ENCODE data around the gene TRIM24.

Gene TRIM24

DNA sequence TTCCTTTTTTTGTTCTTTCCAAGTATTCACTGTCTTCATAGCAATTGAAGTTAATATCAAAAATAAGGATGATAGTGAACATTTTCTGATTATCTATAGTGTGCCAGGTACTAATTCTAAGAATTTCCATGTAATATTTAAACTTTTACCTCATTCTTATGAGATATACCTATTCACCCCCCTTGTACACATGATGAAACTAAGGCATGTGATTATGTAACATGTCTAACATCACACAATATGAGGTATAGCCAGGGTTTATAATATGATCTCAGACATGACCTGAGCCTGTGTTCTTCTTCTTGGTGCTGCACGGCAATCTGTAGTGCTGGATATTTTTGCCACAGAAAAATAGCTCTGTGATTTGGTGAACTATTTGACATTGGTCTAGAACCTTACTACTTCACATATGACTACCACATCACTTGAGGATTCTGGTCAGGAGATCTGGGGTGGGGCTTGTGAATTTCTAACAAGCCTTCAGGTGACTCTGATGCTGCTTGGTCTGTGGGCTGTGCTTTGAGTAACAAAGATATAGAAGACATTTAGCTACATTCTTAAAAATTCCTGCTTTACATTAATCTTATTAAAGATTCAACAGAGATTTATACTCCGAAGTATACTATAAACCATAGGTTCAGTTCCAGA, 79.1 kb downstream of the TRIM24 start:
- no peak for DNase-seq

DNA sequence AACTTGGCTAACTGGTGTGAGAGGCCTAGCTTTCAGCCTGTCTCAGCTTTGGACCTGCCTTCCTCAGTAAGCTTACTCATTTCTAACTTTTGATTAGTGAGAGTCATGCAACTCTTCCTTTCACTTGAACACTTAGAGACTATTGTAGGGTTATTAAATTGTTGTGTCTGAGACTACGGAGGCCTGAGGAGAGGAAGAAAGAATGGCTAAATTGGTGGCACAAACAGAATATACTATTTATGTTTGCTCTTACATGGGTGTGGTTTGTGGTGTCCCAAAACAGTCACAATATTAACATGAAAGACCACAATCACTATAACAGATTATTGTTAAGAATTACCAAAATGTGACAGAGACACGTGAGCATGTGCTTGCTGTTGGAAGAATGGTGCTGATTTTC, 82.1 kb downstream of the TRIM24 start:
- DNase-seq = no peak

DNA sequence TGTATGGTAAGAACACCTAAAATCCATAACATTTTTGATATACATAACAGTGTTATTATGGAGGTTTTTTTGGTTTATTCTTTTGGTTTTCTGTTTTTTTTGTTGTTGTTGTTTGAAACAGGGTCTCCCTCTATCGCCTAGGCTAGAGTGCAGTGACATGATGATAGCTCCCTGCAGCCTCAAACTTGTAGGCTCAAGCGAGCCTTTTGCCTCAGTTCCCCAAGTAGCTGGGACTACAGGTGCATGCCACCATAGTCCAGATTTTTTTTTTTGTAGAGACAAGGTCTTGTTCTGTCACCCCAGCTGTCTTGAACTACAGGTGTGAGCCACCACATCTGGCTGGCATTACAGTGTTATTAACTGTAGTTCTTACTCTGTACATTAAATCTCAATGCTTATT, 83.7 kb downstream of the TRIM24 start:
- DNase-seq = no peak

GRCh38 chr7:138545123-138545522, 85.1 kb downstream of the TRIM24 start:
- DNase-seq = no peak

- DNase-seq = no peak
These were observed 86.1 kb downstream of the TRIM24 start for GRCh38 chr7:138546064-138546619.

GRCh38 chr7:138546829-138547228, 86.8 kb downstream of the TRIM24 start:
- DNase-seq = no peak

DNA sequence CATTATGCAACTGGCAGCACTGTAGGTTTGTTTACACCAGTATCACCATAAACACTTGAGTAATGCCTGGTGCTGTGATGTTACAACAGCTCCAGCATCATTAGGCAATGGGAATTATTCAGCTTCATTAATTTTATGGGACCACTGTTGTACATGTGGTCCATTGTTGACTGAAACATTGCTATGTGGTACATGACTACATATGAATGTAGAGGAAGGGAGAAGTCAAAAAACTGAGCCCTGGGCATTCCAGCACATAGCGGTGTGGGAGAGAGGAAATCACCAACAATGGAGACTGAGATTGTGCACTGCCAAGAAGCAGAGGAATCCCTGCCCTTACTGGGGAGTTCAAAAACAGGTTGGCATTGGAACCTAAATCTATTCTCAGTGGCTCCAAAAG, 89.0 kb downstream of the TRIM24 start:
- no peak for DNase-seq

DNA sequence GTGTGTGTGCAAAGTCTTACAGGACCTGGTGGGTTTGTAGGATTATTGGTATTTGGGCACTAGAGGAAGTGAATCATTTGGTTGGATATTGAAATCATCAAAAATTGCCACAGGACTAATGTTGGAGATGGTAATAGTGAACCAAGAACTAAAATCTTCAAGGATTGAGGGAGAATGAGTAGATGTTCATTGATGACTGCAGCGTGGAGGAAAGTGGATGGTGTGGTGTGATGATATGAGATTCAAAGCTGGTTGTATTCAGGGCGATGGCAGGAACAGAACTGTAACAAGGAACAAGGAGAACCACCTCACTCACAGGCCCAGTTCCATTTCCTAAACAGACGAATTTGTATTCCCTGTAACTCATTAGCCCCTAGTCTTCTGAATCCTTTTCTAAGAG, 90.3 kb downstream of the TRIM24 start:
- DNase-seq = no peak

- DNase-seq = no peak
These were observed 91.0 kb downstream of the TRIM24 start for GRCh38 chr7:138551102-138551501.

DNA sequence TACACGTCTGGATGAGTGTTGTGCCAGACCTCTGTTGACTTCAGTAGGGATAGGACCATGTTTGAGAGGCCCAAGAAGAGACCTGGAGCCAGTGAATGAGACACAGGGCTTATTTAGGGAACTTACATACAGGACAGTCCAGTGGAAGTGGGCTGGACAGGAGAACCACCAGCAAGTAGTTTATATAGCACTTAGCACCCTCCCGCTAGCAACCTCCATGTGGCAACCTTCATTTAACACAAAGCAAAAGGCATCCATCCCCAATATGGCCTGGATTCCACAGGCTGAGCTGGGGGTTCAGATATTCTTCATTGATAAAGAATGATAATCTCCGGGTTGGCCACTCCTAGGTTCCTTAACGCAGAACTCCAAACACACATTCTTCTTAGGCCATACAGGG, 93.7 kb downstream of the TRIM24 start:
- no peak for DNase-seq

DNA sequence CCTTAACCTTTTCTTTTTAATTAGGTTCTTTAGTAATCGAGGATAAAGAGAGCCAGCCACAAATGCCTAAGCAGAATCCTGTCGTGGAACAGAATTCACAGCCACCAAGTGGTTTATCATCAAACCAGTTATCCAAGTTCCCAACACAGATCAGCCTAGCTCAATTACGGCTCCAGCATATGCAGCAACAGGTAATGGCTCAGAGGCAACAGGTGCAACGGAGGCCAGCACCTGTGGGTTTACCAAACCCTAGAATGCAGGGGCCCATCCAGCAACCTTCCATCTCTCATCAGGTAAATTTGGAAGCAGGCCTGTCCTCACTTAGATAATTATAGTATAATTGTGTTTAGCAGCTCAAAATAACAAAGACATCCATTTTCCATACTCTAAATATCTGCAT, 94.6 kb downstream of the TRIM24 start:
- no peak for DNase-seq

DNA sequence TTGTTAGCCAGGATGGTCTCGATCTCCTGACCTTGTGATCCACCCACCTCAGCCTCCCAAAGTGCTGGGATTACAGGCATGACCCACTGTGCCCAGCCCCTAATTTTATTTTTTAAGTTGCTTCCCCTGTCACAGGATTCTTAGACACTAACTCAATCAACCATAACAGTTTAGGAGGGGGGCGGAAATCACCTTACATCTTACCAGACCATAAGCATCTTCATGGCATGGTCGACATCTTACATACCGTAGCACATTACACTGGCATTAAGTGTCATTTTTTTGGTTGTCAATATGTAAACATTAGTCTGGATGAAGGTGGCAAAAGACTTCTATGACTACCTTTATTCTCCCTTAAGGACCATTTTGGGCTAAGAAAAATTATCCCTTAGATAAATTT, 95.6 kb downstream of the TRIM24 start:
- no peak for DNase-seq

DNA sequence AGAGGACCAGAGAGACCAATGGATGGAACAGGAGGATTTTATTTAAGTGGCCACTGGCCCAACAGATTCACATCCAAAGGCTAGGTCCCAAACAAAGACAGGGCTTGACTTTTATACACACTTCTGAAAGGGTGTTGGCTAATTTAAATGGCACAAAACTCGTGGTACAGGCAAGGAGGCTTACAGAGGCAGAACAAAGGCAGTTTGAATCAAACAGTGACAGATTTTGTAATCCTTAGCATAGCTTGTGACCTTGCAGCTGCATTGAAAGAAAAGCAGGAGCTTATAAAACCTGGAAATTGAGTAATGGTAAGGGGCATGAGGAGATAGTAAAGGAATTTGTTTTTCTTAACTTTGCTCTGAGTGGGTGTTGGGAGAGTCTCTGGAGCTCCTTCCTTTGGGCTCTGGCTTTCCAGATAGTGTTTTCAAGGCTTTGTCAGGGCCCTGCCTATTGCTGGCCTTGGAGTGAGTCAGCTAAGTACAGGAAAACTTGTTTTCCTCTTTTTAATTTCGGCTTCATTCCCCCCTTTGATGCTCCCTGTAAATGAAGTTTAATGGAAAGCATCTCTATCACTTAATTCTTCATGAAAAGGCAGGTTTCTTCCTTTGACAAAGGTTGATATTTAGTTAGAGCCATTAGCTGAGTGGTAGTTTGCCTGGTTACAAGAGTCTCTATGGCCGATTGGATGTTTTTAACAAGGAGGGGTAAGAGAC, 96.9 kb downstream of the TRIM24 start:
- no peak for DNase-seq

DNA sequence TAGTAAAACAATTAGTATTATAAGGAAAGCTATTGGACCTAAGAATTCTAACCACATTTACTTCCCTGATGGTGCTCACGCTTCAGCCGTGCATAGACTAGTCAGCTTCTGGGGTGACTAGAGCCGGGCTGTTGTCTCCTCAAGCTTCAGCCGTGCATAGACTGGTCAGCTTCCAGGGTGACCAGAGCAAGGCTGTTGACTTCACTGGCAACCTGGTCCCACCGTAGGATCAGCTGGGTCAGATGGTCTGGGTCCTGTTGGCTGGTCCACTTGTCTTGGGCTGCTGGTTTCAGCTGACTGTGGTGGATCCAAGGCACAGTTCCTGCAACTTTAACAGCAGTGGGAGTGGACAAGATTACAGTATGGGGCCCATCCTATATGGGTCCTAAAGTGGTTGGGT, 99.4 kb downstream of the TRIM24 start:
- no peak for DNase-seq

- DNase-seq = no peak
These were observed 103.7 kb downstream of the TRIM24 start for GRCh38 chr7:138563808-138564207.

GRCh38 chr7:138564365-138564764, 104.3 kb downstream of the TRIM24 start:
- DNase-seq = no peak

GRCh38 chr7:138565071-138565450, 105.0 kb downstream of the TRIM24 start:
- no peak for DNase-seq

GRCh38 chr7:138565451-138566114, 105.5 kb downstream of the TRIM24 start:
- peak; percentile 9 for DNase-seq

DNA sequence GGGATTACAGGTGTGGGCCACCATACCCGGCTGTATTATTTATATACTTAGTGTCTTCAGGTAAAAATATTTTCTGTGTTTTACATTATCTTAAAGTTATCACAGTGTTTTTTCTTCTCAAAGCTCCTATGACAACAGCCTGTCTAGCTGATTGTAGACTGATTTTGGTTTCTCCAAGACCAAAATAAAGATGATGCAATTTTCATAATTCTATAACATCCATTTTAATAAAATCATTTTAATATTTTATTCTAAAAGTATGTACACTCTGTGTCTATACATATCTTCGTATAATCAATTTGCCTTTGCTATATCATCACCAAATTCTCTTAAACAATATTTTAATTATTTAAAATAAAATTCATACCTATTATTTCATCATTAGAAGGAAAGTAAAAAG, 108.6 kb downstream of the TRIM24 start:
- no peak for DNase-seq

DNA sequence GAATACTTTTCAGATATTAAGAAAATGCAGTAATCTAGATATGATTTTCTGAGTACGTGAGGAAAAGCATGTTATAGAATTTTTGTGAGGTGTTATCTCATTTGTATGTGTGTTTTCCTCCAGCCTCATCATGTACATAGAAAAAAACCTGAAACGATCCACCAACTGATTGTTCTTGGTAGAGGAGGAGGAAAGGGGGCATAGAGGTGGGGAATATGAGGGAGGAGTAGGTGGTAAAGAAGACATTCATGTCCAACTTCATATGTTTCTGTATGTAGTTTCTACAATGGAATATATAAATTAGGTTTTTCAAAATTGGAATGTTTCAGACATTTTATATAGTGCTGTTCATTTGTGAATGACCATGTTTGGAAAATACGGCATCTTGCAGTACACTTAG, 109.4 kb downstream of the TRIM24 start:
- no peak for DNase-seq

- no peak for DNase-seq
These were observed 110.7 kb downstream of the TRIM24 start for GRCh38 chr7:138570715-138571114.

DNA sequence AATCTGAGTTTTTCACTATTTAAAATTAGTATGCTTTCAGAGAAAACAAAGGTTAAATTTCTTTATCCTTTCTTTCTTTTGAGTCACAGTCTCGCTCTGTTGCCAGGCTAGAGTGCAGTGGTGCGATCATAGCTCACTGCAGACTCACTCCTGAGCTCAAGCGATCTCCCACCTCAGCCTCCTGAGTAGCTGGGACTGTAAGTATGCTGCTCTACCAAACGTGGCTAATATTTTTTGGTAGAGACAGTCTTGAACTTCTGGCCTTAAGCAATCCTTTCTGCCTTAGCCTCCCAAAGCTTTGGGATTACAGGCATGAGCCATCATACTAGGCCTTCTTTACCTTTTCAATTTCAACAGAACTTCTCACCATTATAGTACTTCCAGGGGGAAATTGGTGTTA, 113.7 kb downstream of the TRIM24 start:
- no peak for DNase-seq

DNA sequence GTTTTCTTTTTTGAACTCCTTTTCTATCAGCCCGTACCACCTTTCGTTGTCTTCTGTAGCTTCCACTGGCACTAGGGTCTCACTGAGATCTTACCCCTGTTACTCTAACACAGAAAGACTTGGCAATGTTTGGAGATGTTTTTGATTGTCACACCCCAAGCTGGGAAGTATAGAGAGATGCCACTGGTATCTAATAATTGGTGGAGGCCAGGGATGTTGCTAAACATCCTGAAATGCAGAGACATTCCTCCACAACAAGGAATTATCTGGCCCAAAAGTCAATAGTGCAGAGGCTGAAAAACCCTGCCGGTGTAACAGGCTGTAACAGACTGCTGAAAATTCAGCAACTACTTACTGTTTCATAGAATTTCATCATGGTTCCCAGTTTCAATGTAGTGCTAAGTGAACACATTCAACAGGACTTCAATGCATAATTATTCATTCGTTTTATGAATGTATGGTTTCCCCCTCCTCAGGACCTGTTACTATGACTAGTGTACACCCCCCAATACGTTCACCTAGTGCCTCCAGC, 115.9 kb downstream of the TRIM24 start:
- peak; percentile 4 for DNase-seq

- DNase-seq = no peak
These were observed 119.1 kb downstream of the TRIM24 start for GRCh38 chr7:138579136-138579535.

Measured in fibroblast of skin of scalp (primary cell).